Kidney (tissue), 14 donors: ENCODE measurements around the gene EPHA1. TPM values are rescaled to one million over a fixed set of nuclear protein-coding genes. Genes with fewer than 3 reads are reported as not detected.

ENCODE experiments used
- DNase-seq, 5 donors: peaks; one replicate each; pipeline ENCODE4 v3.0.0-alpha.2; 2013 to 2020
- FAIRE-seq: peaks from 2 replicates; lab custom pipeline; 2012; peaks lifted over from hg19 to GRCh38; lab: Jason Lieb, UNC
- H3K27ac ChIP-seq, 2 donors: one replicate each; pipeline ENCODE4 v1.7.0; 2013; ENCODE audit warnings: low read depth in 2 of 2, low read length in 2 of 2, inconsistent platforms in 1 of 2
- H3K27me3 ChIP-seq: one replicate; pipeline ENCODE4 v1.7.1; 2013; ENCODE audit warnings: low read length, inconsistent platforms; ENCODE audit not compliant: control insufficient read depth, insufficient read depth
- H3K36me3 ChIP-seq, 3 donors: one replicate each; pipeline versions ENCODE4 v1.7.0 to v1.7.1; 2013; ENCODE audit warnings: low read length in 3 of 3, control low read depth in 1 of 3, inconsistent platforms in 1 of 3; ENCODE audit not compliant: insufficient read depth in 3 of 3, control insufficient read depth in 2 of 3
- H3K4me1 ChIP-seq, 3 donors: one replicate each; pipeline versions ENCODE4 v1.7.0 to v1.7.1; 2013; ENCODE audit warnings: low read length in 3 of 3, inconsistent platforms in 1 of 3, low read depth in 1 of 3; ENCODE audit not compliant: control insufficient read depth in 2 of 3, insufficient read depth in 2 of 3
- H3K4me3 ChIP-seq, 3 donors: one replicate each; pipeline versions ENCODE4 v1.7.0 to v1.8.1; 2013; ENCODE audit warnings: low read length in 3 of 3, control low read depth in 1 of 3, inconsistent platforms in 1 of 3
- H3K9ac ChIP-seq, 3 donors: one replicate each; pipeline versions ENCODE4 v1.7.0 to v1.7.1; 2013; ENCODE audit warnings: low read length in 3 of 3, control low read depth in 1 of 3, inconsistent platforms in 1 of 3
- H3K9me3 ChIP-seq, 3 donors: one replicate each; pipeline versions ENCODE4 v1.7.0 to v1.7.1; 2013; ENCODE audit warnings: low read length in 3 of 3, control low read depth in 1 of 3, inconsistent platforms in 1 of 3; ENCODE audit not compliant: control insufficient read depth in 2 of 3, insufficient read depth in 1 of 3
- CTCF ChIP-seq: IDR thresholded peaks from 3 replicates; pipeline ENCODE4 v1.5.1; 2012; ENCODE audit warnings: mild to moderate bottlenecking, moderate library complexity, borderline replicate concordance; ENCODE audit not compliant: insufficient read depth; ENCODE audit errors: extremely low read depth
- intact Hi-C: fragments of 100-400 bp; cut with DNase I; formaldehyde crosslinking; loops from one replicate; pipeline ENCODE4 v1.11.1; 2022
- polyA plus RNA-seq: library from polyadenylated mRNA; stranded (reverse); fragments of 350-450 nt; fragmentation: Illumina TruSeq; extraction: RNeasy Lipid Tissue Mini Kit (QIAGEN cat#74804); gene quantifications from one replicate; pipeline ENCODE4 v1.2.3, GENCODE V29; 2014; ENCODE audit warnings: low read depth, low replicate concordance; ENCODE audit not compliant: insufficient read depth
- total RNA-seq: library from RNA; stranded (reverse); fragmentation: NEBNext Ultra II Directional; extraction: Animal tissue kit (Norgen Biotek cat#: 25700); gene quantifications from one replicate; pipeline ENCODE4 v1.2.1, GENCODE V29; 2021
- donor health status: control.
- donor health status: control.
- donor health status: control.
- donor health status: control.
- donor health status: control.
- donor health status: DM: yes; HTN: yes; CAD: no.
- donor health status: Normal renal cell carcinoma (clear cell type).

EPHA1 gene
- total and polyA plus RNA-seq, 2 donors from 2014 or later, result 6.9 to 22.3 TPM

- H3K27me3 ChIP-seq, result no peaks in the 10 kb centered on the region
- no peak overlapping the region for H3K27ac ChIP-seq
- H3K36me3 ChIP-seq, result no peaks in the 10 kb centered on the region
- TF ChIP-seq CTCF, result no peak
- H3K4me1 ChIP-seq, result no peaks in the 10 kb centered on the region
- no peaks in the 10 kb centered on the region for H3K9me3 ChIP-seq
- no peak overlapping the region for H3K4me3 ChIP-seq
- FAIRE-seq, result no peak
- H3K9ac ChIP-seq, result no peak overlapping the region
- no peak for DNase-seq
- intact Hi-C loops, result no loop called here
Measured at GRCh38 chr7:143444063-143444782, 35.6 kb upstream of the EPHA1 start.

- Histone ChIP-seq H3K9me3 (no peaks in the 10 kb centered on the region), H3K36me3 (no peaks in the 10 kb centered on the region), H3K27ac (no peak within 1 kb of the TSS), H3K4me1 (no peaks in the 10 kb centered on the region), H3K9ac (no peak within 1 kb of the TSS), H3K4me3 (no peak within 1 kb of the TSS), H3K27me3 (no peaks in the 10 kb centered on the region)
- FAIRE-seq (no peak), DNase-seq (no peak)
- no peak for TF ChIP-seq CTCF
- intact Hi-C loops, result no loop called here
Measured at GRCh38 chr7:143443153-143443552, 34.5 kb upstream of the EPHA1 start, which contains the start of gene TAS2R60. Gene TAS2R60 (plus strand): TSS chr7:143443453. CDS start chr7:143443453, 0 bp downstream.

- intact Hi-C loops, result no loop called here
- H3K4me3 ChIP-seq, result no peak overlapping the region
- FAIRE-seq, result no peak
- no peak for DNase-seq
- no peak for TF ChIP-seq CTCF
- H3K9ac ChIP-seq, result no peak overlapping the region
- H3K9me3 ChIP-seq, result no peaks in the 10 kb centered on the region
- H3K36me3 ChIP-seq, result no peaks in the 10 kb centered on the region
- no peaks in the 10 kb centered on the region for H3K27me3 ChIP-seq
- H3K4me1 ChIP-seq, result no peaks in the 10 kb centered on the region
- H3K27ac ChIP-seq, result no peak overlapping the region
Measured at GRCh38 chr7:143439866-143440265, 31.2 kb upstream of the EPHA1 start.
